ENCODE measurements around the gene MCC.

- no peak for TF ChIP-seq CTCF (IDR thresholded peaks at IDR 0.05)
- TF ChIP-seq EZH2 (IDR thresholded peaks at IDR 0.05; ENCODE audit: borderline replicate concordance, insufficient read depth, low read depth, low read length, poor library complexity, severe bottlenecking), result no peak
These were observed 35.3 kb downstream of the MCC start for GRCh38 chr5:113452941-113453340.

Measured in B cell (primary cell).